SK-N-SH treated with all-trans-retinoic acid at 6 μM for 48 hours (cell line): ENCODE results near the gene COX7B.
"Not testable (repeated sequence)": the region's sequence is repeated elsewhere in the genome, so short reads cannot be mapped to it uniquely, and the experiment has no call there.

Experiments
- BACH2 ChIP-seq: fragments of 250-450 bp; sonication (Bioruptor Pico); IDR thresholded peaks from 2 replicates; pipeline ENCODE4 v1.9.0; 2021; ENCODE audit warnings: mild to moderate bottlenecking, borderline replicate concordance
- CREB5 ChIP-seq: fragments of 250-450 bp; sonication (Bioruptor Pico); IDR thresholded peaks from 2 replicates; pipeline ENCODE4 v1.5.1; 2020; ENCODE audit warnings: low read depth, mild to moderate bottlenecking, moderate library complexity
- CSRNP3 ChIP-seq: fragments of 250-450 bp; sonication (Bioruptor Pico); IDR thresholded peaks from 2 replicates; pipeline ENCODE4 v1.5.1; 2021; ENCODE audit warnings: mild to moderate bottlenecking, moderate library complexity
- ESRRG ChIP-seq: fragments of 250-450 bp; sonication (Bioruptor Pico); IDR thresholded peaks from 2 replicates; pipeline ENCODE4 v1.6.1; 2021; ENCODE audit warnings: mild to moderate bottlenecking
- ISL1 ChIP-seq: fragments of 250-450 bp; sonication (Bioruptor Pico); IDR thresholded peaks from 2 replicates; pipeline ENCODE4 v2.1.2; 2022; ENCODE audit warnings: mild to moderate bottlenecking, moderate library complexity
- PATZ1 ChIP-seq: fragments of 250-450 bp; sonication (Bioruptor Pico); IDR thresholded peaks from 2 replicates; pipeline ENCODE4 v1.8.0; 2020; ENCODE audit warnings: mild to moderate bottlenecking, moderate library complexity, borderline replicate concordance
- RARB ChIP-seq: fragments of 250-450 bp; sonication (Bioruptor Pico); IDR thresholded peaks from 2 replicates; pipeline ENCODE4 v1.8.0; 2021; ENCODE audit warnings: mild to moderate bottlenecking, moderate library complexity
- TCF4 ChIP-seq: fragments of 250-450 bp; sonication (Bioruptor Pico); IDR thresholded peaks from 2 replicates; pipeline ENCODE4 v1.8.0; 2021; ENCODE audit warnings: mild to moderate bottlenecking, moderate library complexity, borderline replicate concordance
- TSHZ2 ChIP-seq: fragments of 250-450 bp; sonication (Bioruptor Pico); IDR thresholded peaks from 2 replicates; pipeline ENCODE4 v1.5.0; 2020; ENCODE audit warnings: mild to moderate bottlenecking, moderate library complexity
- ZFP3 ChIP-seq: fragments of 250-450 bp; sonication (Bioruptor Pico); IDR thresholded peaks from 2 replicates; pipeline ENCODE4 v1.5.0; 2020; ENCODE audit warnings: mild to moderate bottlenecking, moderate library complexity

- TF ChIP-seq TCF4; TSHZ2; ZFP3 (CRISPR knock-in tag); CREB5 (CRISPR knock-in tag); PATZ1; BACH2 (CRISPR knock-in tag); ESRRG (CRISPR knock-in tag); CSRNP3 (CRISPR knock-in tag); ISL1 (CRISPR knock-in tag); RARB: not testable (repeated sequence)
Measured at GRCh38 chrX:77881418-77881817, 17.9 kb upstream of the COX7B start.
